OCI-LY1 (cell line): ENCODE data around the gene FERD3L.

Experiments used
- EZH2 ChIP-seq: fragments of 200-600 bp; sonication (generic), shearing (Covaris generic); IDR thresholded peaks from 2 replicates; pipeline ENCODE4 v1.8.0; 2017; ENCODE audit warnings: borderline replicate concordance, mixed run types, mild to moderate bottlenecking, antibody characterized with exemption, low read length, moderate library complexity, mixed read lengths
- TF ChIP-seq, protein P1 (sequence below): fragments of 200-600 bp; sonication (generic), shearing (Covaris generic); IDR thresholded peaks from 2 replicates; pipeline ENCODE4 v1.5.1; 2017; ENCODE audit warnings: mild to moderate bottlenecking, antibody characterized with exemption, low read length, moderate library complexity, mixed read lengths

GRCh38 chr7:19113002-19113350, 32.2 kb downstream of the FERD3L start:
- TF ChIP-seq, protein P1, sequence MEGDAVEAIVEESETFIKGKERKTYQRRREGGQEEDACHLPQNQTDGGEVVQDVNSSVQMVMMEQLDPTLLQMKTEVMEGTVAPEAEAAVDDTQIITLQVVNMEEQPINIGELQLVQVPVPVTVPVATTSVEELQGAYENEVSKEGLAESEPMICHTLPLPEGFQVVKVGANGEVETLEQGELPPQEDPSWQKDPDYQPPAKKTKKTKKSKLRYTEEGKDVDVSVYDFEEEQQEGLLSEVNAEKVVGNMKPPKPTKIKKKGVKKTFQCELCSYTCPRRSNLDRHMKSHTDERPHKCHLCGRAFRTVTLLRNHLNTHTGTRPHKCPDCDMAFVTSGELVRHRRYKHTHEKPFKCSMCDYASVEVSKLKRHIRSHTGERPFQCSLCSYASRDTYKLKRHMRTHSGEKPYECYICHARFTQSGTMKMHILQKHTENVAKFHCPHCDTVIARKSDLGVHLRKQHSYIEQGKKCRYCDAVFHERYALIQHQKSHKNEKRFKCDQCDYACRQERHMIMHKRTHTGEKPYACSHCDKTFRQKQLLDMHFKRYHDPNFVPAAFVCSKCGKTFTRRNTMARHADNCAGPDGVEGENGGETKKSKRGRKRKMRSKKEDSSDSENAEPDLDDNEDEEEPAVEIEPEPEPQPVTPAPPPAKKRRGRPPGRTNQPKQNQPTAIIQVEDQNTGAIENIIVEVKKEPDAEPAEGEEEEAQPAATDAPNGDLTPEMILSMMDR, result no peak
- no peak for TF ChIP-seq EZH2
